ENCODE measurements around the gene MAML2.

Gene MAML2

GRCh38 chr11:96197801-96198701 lies 144.9 kb downstream of the MAML2 start:
- H3K27ac ChIP-seq (ENCODE audit: poor library complexity, severe bottlenecking), result no peak overlapping the region
- no peak for TF ChIP-seq CTCF (IDR thresholded peaks at IDR 0.05; ENCODE audit: poor library complexity, severe bottlenecking)
- H3K9me3 ChIP-seq (ENCODE audit: severe bottlenecking), result no peaks in the 10 kb centered on the region
- no peaks in the 10 kb centered on the region for H3K27me3 ChIP-seq (ENCODE audit: insufficient read depth, poor library complexity, severe bottlenecking)
- H3K4me1 ChIP-seq (ENCODE audit: insufficient read depth, poor library complexity, severe bottlenecking), result peaks cover 11% of the 10 kb centered on the region
- no peaks in the 10 kb centered on the region for H3K36me3 ChIP-seq (ENCODE audit: low read depth)
- DNase-seq (ENCODE audit: low spot score), result no peak
- no peak overlapping the region for H3K4me3 ChIP-seq (ENCODE audit: severe bottlenecking)
- ATAC-seq (ENCODE audit: low read depth), result no peak

GRCh38 chr11:96197103-96197502 lies 145.9 kb downstream of the MAML2 start:
- Histone ChIP-seq H3K27me3 (ENCODE audit: insufficient read depth, poor library complexity, severe bottlenecking) (no peaks in the 10 kb centered on the region), H3K36me3 (ENCODE audit: low read depth) (no peaks in the 10 kb centered on the region), H3K4me3 (ENCODE audit: severe bottlenecking) (no peak overlapping the region), H3K4me1 (ENCODE audit: insufficient read depth, poor library complexity, severe bottlenecking) (peaks cover 11% of the 10 kb centered on the region), H3K27ac (ENCODE audit: poor library complexity, severe bottlenecking) (no peak overlapping the region), H3K9me3 (ENCODE audit: severe bottlenecking) (no peaks in the 10 kb centered on the region)
- no peak for ATAC-seq (ENCODE audit: low read depth)
- DNase-seq (ENCODE audit: low spot score), result no peak
- no peak for TF ChIP-seq CTCF (IDR thresholded peaks at IDR 0.05; ENCODE audit: poor library complexity, severe bottlenecking)

- DNase-seq (ENCODE audit: low spot score) (no peak), ATAC-seq (ENCODE audit: low read depth) (no peak)
- no peaks in the 10 kb centered on the region for H3K27me3 ChIP-seq (ENCODE audit: insufficient read depth, poor library complexity, severe bottlenecking)
- H3K4me3 ChIP-seq (ENCODE audit: severe bottlenecking), result no peak overlapping the region
- peaks cover 11% of the 10 kb centered on the region for H3K4me1 ChIP-seq (ENCODE audit: insufficient read depth, poor library complexity, severe bottlenecking)
- TF ChIP-seq CTCF (IDR thresholded peaks at IDR 0.05; ENCODE audit: poor library complexity, severe bottlenecking), result no peak
- no peaks in the 10 kb centered on the region for H3K9me3 ChIP-seq (ENCODE audit: severe bottlenecking)
- no peak overlapping the region for H3K27ac ChIP-seq (ENCODE audit: poor library complexity, severe bottlenecking)
- H3K36me3 ChIP-seq (ENCODE audit: low read depth), result no peaks in the 10 kb centered on the region
Observed at GRCh38 chr11:96196181-96196662, 146.8 kb downstream of the MAML2 start.

- peaks cover 11% of the 10 kb centered on the region for H3K4me1 ChIP-seq (ENCODE audit: insufficient read depth, poor library complexity, severe bottlenecking)
- no peaks in the 10 kb centered on the region for H3K27me3 ChIP-seq (ENCODE audit: insufficient read depth, poor library complexity, severe bottlenecking)
- H3K4me3 ChIP-seq (ENCODE audit: severe bottlenecking), result no peak overlapping the region
- DNase-seq (ENCODE audit: low spot score) (no peak), ATAC-seq (ENCODE audit: low read depth) (no peak)
- H3K9me3 ChIP-seq (ENCODE audit: severe bottlenecking), result no peaks in the 10 kb centered on the region
- TF ChIP-seq CTCF (IDR thresholded peaks at IDR 0.05; ENCODE audit: poor library complexity, severe bottlenecking), result no peak
- no peaks in the 10 kb centered on the region for H3K36me3 ChIP-seq (ENCODE audit: low read depth)
- H3K27ac ChIP-seq (ENCODE audit: poor library complexity, severe bottlenecking), result no peak overlapping the region
Observed at GRCh38 chr11:96195671-96196070, 147.3 kb downstream of the MAML2 start.

All from RWPE2 (cell line).